ENCODE measurements around the gene ADAM12.

- no peak for TF ChIP-seq EP300 (IDR thresholded peaks at IDR 0.05; ENCODE audit: borderline replicate concordance)
- TF ChIP-seq ZBTB7A (IDR thresholded peaks at IDR 0.05; ENCODE audit: low read depth): no peak
- no peak for TF ChIP-seq TAF1 (IDR thresholded peaks at IDR 0.05; ENCODE audit: low read depth)
- TF ChIP-seq TEAD4 (IDR thresholded peaks at IDR 0.05): no peak
- TF ChIP-seq REST (IDR thresholded peaks at IDR 0.05; ENCODE audit: low read depth): no peak
- no peak for TF ChIP-seq RAD21 (IDR thresholded peaks at IDR 0.05; ENCODE audit: low read depth)
- TF ChIP-seq CEBPB (IDR thresholded peaks at IDR 0.05): no peak
- TF ChIP-seq USF1 (IDR thresholded peaks at IDR 0.05): no peak
- no peak for TF ChIP-seq EGR1 (IDR thresholded peaks at IDR 0.05)
Measured at GRCh38 chr10:126392469-126392868, 4.2 kb upstream of the ADAM12 start.
